Measurements from ENCODE around the gene GTF3A. TPM values are rescaled to one million over a fixed set of nuclear protein-coding genes. Genes with fewer than 3 reads are reported as not detected.

GTF3A gene
- total RNA-seq, 4 donors from 2014 or later = 82.5 to 93.1 (median 89.2) TPM

- H3K9me3 ChIP-seq = no peaks in the 10 kb centered on the region
- DNase-seq (ENCODE audit: low spot score in 2 of 2) = peak; percentile 86 to 88
- peak overlapping the region; percentile 60 for H3K4me3 ChIP-seq
- no peaks in the 10 kb centered on the region for H3K27me3 ChIP-seq
- peak in 1 of 3 donors; percentile 50 for TF ChIP-seq POLR2AphosphoS5 (IDR thresholded peaks at IDR 0.05)
- peak in 1 of 2 donors; percentile 38 for TF ChIP-seq CTCF (IDR thresholded peaks at IDR 0.05)
- TF ChIP-seq POLR2A (IDR thresholded peaks at IDR 0.05) = no peak
- H3K4me1 ChIP-seq = peaks cover 45% of the 10 kb centered on the region
- H3K27ac ChIP-seq = peak overlapping the region; percentile 95
- WGBS = 21% methylated on average over 17 of the region's 17 CpGs
- peaks cover 28% of the 10 kb centered on the region for H3K36me3 ChIP-seq
These were observed 1.7 kb downstream of the GTF3A start for GRCh38 chr13:27425918-27426630.

GRCh38 chr13:27427641-27428040, 3.2 kb downstream of the GTF3A start:
- H3K36me3 ChIP-seq = peaks cover 43% of the 10 kb centered on the region
- 53% methylated on average over 2 of the region's 2 CpGs for WGBS
- H3K27me3 ChIP-seq = no peaks in the 10 kb centered on the region
- DNase-seq (ENCODE audit: low spot score in 2 of 2) = no peak
- H3K27ac ChIP-seq = peak overlapping the region; percentile 95
- H3K9me3 ChIP-seq = no peaks in the 10 kb centered on the region
- TF ChIP-seq POLR2A (IDR thresholded peaks at IDR 0.05) (no peak), POLR2AphosphoS5 (IDR thresholded peaks at IDR 0.05) (no peak), EP300 (IDR thresholded peaks at IDR 0.05) (no peak), CTCF (IDR thresholded peaks at IDR 0.05) (no peak)
- peak overlapping the region; percentile 60 for H3K4me3 ChIP-seq
- peaks cover 45% of the 10 kb centered on the region for H3K4me1 ChIP-seq

GRCh38 chr13:27428160-27428559, 3.7 kb downstream of the GTF3A start:
- WGBS = 96% methylated on average over 5 of the region's 5 CpGs
- no peak for DNase-seq (ENCODE audit: low spot score in 2 of 2)
- H3K9me3 ChIP-seq = no peaks in the 10 kb centered on the region
- TF ChIP-seq POLR2A (IDR thresholded peaks at IDR 0.05) (no peak), CTCF (IDR thresholded peaks at IDR 0.05) (no peak), EP300 (IDR thresholded peaks at IDR 0.05) (no peak), POLR2AphosphoS5 (IDR thresholded peaks at IDR 0.05) (no peak)
- H3K27ac ChIP-seq = peak overlapping the region; percentile 95
- peaks cover 48% of the 10 kb centered on the region for H3K36me3 ChIP-seq
- no peaks in the 10 kb centered on the region for H3K27me3 ChIP-seq
- H3K4me3 ChIP-seq = no peak overlapping the region
- peaks cover 45% of the 10 kb centered on the region for H3K4me1 ChIP-seq

GRCh38 chr13:27432180-27432579, 7.8 kb downstream of the GTF3A start:
- Histone ChIP-seq H3K9me3 (no peaks in the 10 kb centered on the region), H3K27me3 (no peaks in the 10 kb centered on the region), H3K4me1 (peaks cover 14% of the 10 kb centered on the region), H3K27ac (no peak overlapping the region), H3K36me3 (peaks cover 78% of the 10 kb centered on the region), H3K4me3 (no peak overlapping the region)
- TF ChIP-seq POLR2AphosphoS5 (IDR thresholded peaks at IDR 0.05) = no peak
- TF ChIP-seq EP300 (IDR thresholded peaks at IDR 0.05) = no peak
- no peak for TF ChIP-seq POLR2A (IDR thresholded peaks at IDR 0.05)
- TF ChIP-seq CTCF (IDR thresholded peaks at IDR 0.05) = no peak
- DNase-seq (ENCODE audit: low spot score in 2 of 2) = no peak
- 77% methylated on average over 3 of the region's 3 CpGs for WGBS

GRCh38 chr13:27432611-27433210, 8.3 kb downstream of the GTF3A start:
- H3K27ac ChIP-seq = no peak overlapping the region
- H3K4me1 ChIP-seq = peaks cover 8% of the 10 kb centered on the region
- H3K4me3 ChIP-seq = no peak overlapping the region
- no peak for DNase-seq (ENCODE audit: low spot score in 2 of 2)
- peaks cover 78% of the 10 kb centered on the region for H3K36me3 ChIP-seq
- no peak for TF ChIP-seq EP300 (IDR thresholded peaks at IDR 0.05)
- no peak for TF ChIP-seq POLR2A (IDR thresholded peaks at IDR 0.05)
- TF ChIP-seq POLR2AphosphoS5 (IDR thresholded peaks at IDR 0.05) = no peak
- no peak for TF ChIP-seq CTCF (IDR thresholded peaks at IDR 0.05)
- H3K27me3 ChIP-seq = no peaks in the 10 kb centered on the region
- WGBS = 70% methylated on average over 12 of the region's 12 CpGs
- no peaks in the 10 kb centered on the region for H3K9me3 ChIP-seq
